ENCODE measurements around the gene HOXB7.
A peak's percentile ranks its signal among the peaks of the same experiment; 100 is the strongest.

The HOXB7 gene

DNA sequence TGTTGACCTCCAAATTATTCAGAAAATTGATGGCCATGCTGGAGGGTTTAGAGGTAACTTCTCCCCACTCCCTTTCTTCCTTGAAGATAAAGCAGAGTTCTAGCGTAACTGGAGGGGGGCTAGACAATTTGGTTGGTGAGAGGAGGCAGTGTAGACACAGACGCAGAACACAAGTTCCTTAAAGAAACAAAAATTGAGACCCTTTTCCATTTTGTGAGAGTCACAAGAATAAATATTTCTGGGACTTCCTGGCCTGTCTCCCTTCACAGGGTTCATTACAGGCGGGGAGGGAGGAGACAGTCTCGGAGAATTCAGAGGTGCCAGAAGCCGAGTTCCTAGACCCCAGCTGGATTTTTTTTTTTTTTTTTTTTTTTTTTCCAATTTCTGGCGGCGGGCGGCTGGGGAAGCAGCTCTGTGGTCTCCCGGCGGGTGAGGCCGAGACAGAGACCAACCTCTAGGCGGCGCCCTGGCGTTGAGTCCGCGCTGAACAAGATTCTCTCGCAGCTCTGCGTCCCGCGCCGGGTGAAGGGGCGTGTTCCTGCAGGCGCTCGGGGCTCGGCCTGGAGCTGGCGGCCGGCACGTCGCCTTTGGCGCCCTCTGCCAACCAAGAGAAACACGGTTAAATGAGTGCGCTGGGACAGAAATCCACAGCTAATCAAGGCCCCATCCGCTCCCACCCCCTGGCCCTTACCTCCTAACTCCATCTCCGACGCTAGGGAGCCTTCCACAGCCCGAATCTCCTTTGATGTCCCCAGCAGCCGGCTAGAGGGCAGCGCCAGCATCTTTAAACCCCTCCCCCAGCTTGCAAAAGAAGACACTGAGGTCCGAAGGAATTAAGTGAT, 25.6 kb upstream of the HOXB7 start:
- peak; percentile 93 for DNase-seq (ENCODE audit: low spot score)

DNA sequence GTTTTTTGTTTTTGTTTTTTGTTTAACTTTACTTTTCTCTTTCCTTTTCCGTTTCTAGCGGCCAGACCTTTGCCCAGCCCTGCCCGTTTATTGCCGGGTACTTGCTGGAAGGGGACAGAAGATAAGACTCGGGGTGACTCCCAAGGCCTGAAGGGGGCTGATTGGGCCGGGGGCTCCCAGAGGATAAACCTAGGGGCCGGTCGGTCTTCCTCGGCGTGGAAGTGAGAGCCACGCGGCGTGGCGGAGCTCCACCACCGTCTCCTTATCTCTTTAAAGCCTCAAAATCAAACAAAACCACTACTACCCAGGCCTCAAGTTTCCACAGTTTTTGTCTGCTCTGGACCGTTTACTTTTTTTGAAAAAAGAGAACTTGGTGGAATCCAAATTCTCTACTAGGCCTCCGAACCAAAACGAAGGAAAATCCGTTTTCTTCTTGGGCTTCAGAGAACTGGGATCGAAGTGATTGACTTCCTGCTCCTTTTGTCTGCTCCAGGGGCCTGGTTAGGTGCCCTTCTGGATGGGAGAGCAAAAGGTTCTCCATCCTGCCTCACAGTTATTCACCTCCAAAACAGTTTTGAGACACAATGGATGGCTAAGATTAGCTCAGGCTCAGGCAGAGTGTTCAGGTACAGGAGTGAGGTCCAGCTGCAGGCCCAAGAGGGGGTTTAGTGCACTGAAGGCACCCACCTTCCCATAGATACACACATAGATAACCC, 23.8 kb upstream of the HOXB7 start:
- DNase-seq (ENCODE audit: low spot score) = no peak

DNA sequence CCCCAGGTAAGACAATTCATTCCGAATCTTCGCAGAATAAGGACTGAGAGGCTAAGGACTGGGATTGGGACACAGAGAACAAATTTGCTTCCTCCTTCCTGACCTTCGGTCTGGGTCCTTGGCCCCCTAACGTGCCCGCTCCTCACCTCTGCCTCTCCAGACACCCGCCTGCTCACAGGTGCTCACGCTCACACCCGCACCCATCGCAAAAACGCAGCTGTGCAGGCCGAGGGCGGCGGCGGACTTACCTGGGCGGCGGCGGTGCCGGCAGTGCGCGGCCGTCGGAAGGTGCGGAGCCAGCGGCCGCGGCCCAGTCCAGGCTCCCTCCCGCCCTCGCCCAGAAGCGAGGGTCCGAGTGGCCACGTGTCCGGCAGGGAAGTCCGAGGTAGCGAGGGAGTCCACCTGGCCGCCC, 22.5 kb upstream of the HOXB7 start:
- no peak for DNase-seq (ENCODE audit: low spot score)

DNA sequence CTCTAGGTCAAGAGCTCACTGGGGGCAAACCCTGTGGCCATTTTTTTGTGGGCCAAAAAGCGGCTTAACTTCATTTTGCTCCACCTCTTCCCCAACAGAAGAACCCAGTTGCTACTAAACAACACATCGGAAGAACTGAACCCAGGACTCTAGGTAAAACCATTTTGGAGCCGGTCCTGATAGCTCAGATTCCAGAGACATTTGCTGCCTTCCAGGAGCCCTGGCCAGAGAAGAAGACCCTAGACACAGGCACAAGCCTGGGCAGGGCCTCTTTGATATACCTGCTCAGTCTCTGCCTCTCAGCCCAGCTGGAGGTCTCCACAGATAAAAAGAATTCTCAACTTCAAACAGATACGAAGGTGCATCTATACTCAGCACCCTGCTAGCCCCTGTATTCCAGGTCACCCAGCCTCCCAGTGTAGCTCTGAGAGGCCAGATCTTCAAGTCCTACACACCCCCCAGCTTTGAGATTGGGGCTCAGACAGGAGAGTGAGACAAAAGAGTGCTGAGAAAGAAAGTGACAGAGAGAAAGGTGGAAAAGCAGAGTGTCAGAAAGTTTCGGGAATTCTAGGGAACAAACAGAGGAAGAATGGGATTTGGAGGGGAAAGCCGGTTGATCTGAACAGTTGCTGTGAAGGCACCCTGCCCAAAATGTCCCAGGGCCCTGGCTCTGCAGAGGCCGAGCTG, 21.9 kb upstream of the HOXB7 start:
- DNase-seq (ENCODE audit: low spot score) = no peak

DNA sequence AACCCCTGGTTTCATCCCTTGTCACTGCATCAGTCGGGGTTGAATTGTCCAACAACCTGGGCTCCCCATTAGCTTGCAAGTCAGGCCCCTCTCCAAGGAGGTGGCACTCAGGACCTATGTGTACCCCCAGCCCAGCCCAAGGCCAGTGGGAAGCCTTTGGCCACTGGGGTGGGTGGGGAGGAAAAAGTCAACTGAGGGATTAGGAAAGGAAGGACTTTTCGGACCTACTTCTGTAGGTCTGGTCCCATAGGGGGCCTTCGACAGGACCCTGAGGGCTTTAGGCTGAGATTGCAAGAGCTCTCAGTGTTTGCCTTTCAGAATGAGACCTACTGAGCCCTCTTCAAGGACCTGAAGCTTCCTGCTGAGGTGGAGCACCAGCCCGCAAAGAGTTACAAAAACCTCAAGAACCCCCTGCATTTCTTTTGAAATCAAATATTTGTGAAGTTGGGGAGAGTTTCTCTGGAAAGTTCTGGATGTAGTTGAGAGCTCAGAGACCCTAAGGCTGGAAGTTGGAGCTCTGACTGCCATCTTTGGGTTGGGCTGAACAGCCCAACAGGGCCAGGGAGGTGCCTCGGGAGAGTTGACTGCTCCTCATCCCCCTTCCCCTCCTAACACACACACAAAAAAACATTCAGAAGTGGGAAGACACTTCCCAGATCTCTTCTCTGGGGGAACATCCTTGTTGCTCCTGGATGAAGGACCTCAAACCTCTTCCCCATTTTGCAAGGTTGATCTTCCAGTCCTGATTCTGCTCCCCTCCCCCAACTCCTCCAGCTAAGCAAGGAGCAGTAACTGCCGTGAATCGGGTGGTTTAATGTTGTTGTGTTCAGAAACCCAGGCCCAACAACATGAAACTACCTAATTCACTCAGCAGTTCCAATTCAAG, 21.1 kb upstream of the HOXB7 start:
- DNase-seq (ENCODE audit: low spot score) = no peak

DNA sequence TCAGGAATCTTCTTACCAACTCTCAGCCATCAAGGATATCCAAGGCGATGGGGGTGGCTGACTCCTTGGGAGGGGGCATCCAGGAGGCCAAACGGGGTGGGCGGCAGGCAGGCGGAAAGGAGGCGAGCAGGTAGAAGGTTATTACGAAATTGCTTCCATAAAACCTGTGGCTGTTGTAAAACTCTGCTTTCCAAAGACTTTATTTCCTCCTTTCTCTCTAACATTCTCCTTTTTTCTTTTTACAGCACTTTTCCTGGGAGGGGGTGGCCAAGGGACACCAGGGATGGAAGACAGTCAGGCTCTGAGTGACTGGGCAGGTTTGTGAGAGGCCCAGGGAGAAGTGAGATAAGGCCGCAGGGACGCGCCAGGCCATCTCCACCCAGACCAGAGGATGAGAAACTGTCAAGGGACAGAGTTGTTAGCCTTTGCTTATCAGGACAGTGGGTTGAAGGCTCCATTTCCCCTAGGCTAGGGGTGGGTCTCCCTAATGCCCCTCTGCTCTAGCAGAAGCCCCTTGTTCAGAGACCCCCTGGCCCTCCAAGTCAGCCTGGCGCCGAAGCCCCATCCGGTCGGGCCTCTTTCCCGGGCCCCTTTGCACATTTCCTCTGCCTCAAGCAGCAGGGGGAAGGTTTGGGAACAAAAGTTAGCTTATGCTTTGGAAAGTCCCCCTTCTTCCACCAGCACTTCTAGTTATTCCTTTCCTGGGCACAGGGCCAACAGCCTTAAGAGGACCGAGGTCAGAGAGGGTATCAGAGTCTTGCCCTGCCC, 20.3 kb upstream of the HOXB7 start:
- DNase-seq (ENCODE audit: low spot score) = no peak

DNA sequence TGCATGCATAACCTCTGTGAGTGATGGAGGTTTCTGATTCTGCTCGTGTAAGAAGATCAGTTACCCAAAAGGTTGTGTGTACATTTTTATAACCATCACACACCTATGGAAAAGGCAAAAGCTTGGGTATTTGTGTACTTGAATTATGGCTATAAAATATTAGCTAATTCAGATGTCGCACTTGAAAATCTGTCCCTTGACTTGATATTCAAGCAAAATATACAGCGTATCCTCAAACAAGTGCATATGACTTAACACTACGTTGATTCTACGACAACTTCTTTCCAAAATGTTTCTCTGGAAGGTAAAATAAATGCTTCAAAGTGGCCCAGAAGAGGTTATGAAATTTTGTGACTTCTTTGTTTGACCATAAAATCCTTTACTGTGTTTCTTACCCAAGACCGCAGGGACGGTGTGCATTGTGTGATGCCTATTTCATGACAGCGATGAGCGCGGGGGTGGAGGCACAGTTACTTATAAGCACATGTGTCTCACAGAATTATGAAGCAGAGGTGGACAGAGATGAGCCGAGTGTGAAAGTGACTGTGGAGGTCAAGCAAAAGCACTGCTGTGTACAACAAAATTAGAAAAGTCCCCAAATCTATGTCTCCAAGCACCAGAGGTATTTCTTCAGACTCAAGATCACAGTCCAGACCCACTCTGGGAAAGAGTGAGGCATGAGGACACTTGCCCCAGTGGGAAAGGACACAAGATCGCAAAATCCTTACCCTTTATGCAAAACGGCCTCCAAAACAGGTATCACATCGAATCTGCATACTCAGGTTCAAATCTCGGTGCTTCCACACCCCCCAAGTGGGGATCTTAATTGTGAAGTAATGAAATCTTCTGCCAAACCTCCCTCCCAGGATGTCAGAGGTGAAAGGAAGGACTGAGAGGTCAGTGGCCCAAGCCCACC, 19.4 kb upstream of the HOXB7 start:
- DNase-seq (ENCODE audit: low spot score) = no peak

DNA sequence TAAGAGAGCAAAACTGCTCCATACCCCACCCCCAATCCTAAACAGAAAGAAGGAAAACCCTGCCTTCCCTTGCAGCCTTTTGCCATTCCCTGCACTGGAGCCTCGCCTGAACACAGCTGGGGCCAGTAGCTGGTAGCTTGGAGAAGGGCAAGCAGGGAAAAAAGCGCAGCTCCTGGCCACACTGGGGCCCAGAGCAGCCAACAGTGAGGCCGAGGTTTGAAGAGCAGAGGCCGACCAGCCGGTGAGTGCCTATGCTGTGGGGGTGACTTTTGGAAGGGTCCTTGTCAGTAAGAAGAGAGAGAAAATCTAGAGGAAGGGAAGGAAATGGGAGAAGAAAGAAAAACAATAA, 18.6 kb upstream of the HOXB7 start:
- DNase-seq (ENCODE audit: low spot score) = no peak

DNA sequence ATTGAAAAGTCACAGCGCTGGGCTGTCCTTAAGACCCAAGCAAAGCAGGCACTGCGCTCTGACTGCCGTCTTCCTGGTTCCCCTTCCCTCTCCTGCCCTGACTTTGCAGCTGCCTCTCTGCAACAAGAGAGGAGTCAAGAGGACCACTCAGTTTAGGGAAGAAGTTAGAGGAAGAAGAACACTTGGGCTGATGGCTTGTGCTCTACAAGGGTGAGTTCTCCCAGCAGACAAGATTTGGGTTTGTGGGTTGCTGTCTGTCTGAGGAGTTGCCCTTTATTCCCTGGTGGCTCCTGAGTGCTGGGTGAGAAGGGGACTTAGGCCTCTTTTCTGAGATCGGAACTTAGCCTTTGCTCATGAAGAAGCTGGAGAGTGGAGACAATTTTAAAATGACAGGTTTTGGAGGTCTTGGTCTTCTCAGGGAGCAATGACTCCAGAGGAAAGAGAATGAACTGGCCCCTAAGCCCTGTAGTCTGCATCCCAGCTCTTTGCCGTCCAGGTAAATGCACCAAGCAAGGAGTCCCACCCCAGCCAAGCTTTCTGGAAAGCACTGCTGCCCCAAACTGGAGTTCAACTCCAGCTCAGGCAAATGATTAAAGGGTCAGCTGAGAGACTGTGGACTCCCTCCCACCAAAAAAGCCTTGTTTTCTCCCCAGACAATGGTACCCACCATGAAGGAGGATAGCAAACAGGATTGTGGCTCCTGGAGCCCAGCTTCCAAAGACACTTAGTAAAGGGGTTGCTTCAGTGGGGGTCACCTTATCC, 18.0 kb upstream of the HOXB7 start:
- DNase-seq (ENCODE audit: low spot score) = no peak

DNA sequence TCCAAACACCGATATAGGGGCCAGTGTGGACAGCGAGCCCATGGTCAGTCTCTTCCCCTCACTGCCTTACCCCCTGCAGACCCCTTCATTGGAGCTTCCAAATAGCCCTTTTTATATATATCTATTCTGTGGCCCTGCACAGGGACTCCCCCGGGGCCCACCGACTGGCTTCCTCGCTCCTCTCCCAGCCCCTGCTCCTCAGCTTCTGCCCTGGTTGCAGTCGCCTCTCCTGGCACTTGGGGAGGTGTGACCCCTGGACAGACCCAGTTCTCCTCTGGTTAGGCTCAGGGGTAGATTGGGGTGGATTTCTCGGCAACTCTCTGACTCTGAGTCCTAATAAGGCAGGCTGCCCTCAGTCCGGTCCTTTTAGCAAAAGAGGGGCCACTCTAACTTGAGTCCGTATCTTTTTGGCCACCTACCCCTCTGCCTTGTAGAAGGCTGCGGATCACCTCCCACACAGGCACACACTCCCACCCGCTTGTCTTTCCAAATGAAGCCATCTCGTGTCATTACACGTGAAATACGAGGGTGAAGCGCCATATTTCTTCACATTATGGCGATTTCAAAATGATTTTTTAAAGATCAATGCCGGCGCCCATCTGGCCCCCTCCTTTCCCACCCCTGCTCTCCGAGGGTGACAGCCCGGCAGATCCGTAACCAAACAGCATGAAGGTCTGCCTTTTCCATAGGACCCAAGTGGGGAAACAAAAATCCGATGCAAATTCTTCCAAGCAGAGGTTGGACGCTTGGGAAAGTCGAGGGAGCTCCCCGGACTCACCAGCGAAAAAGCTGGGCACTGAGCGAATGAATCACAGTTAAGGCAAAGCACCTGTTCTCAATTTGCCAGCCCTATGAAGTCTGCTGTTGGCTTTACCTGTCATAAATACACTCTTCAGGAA, 17.1 kb upstream of the HOXB7 start:
- no peak for DNase-seq (ENCODE audit: low spot score)

DNA sequence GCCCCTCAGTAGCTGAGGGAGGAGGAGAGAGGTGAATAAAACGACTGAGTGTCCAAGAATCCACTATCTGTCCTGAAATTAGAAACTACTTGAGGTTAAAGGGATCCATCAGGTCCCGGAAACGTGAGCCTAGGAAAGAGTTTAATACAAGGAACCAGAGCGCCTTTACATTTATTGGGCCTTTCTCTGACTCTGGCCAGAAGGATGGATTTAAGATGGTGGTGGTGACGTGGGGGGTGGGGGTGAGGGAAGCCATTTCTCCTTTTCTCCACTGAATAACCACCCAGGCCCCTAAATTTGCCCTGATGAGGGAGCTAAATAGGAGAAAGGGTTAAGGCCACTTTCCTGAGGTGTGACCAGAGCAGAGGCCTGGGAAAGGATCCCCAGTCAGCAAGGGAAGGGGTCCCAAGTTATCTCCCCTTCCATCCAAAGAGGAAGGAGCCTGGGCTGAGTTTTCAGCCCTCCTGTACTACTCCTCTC, 16.3 kb upstream of the HOXB7 start:
- DNase-seq (ENCODE audit: low spot score) = no peak

DNA sequence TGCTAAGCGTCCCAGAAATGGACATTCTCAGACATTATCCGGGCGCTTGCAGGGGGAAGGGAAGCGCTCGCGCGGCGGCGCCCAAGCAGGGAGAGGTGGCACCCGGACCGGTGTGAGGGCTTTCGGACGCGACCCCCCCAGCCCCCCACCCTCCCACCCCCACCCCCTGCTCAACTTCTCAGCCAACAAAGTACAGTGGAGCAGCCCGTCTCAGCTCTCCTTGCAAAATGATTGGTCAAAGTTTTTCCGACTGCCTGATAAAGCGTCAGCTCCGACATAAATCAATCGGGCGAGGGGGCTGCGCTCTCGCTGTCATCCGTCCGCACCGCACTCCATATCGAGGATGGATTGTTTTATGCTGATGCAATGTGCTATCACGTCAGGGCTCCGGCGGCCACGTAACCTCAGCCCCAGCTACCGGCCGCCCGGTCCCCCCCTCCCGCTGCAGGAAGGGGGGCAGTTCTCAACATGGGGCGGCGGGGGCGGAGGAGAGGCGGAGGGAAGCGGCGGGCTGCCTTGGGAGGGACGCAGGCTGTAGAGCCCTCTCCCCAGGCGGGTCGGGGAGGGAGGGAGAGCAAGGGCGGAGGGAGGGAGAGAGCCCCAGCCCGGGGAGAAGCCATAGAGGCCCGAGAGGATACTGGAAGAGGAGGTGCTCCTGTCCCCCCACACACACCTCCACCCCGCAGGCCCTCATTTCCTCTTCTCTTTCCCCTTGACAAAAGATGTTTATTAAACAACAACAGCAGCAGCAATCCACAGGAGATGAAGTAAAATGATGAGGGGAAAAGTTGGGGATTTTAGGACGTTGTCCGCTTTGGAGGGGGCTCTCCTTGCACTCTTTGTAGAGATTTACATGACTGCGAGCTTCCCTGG, 15.7 kb upstream of the HOXB7 start, which contains the start of gene HOXB9:
Gene HOXB9, minus strand, starts transcription at position 114 of the 873 bp plus-strand sequence. Its CDS starts 89 bp downstream, at position 25.
- DNase-seq (ENCODE audit: low spot score) = no peak

DNA sequence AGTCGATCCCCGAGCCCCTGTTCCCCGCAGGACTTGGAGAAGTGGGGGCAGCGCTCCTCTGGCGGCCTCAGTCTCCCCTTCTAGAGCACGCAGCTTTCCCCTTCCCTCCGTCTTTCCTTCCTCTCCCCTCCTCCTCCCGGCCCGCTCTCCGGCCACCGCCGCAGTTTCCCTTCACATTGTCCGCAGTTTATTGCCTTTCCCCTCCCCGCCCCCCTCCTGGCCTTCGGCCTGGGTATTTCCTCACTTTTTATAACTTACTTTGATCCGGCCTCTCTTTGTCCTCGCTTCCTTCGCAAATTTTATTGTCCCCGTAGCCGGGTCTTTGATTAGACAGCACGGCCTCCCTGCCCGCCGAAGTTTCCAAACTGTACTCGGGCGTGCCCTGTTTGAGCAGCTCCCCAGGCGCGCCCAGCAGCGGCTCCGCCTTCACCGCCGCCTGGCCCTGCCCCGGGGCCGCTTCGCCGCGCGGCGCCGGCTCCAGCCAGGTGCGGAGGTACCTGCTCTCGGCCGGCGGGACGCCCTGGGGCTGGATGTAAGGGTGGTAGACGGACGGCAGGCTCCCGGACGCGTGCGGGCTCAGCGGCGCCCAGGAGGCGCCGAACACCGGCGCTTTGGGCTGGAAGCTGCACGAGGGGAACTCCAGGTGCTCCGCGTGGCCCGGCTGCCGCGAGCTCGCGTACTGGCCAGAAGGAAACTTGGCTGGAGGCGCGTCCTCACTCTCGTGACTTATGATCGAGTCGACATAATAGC, 14.9 kb upstream of the HOXB7 start:
- DNase-seq (ENCODE audit: low spot score) = no peak

DNA sequence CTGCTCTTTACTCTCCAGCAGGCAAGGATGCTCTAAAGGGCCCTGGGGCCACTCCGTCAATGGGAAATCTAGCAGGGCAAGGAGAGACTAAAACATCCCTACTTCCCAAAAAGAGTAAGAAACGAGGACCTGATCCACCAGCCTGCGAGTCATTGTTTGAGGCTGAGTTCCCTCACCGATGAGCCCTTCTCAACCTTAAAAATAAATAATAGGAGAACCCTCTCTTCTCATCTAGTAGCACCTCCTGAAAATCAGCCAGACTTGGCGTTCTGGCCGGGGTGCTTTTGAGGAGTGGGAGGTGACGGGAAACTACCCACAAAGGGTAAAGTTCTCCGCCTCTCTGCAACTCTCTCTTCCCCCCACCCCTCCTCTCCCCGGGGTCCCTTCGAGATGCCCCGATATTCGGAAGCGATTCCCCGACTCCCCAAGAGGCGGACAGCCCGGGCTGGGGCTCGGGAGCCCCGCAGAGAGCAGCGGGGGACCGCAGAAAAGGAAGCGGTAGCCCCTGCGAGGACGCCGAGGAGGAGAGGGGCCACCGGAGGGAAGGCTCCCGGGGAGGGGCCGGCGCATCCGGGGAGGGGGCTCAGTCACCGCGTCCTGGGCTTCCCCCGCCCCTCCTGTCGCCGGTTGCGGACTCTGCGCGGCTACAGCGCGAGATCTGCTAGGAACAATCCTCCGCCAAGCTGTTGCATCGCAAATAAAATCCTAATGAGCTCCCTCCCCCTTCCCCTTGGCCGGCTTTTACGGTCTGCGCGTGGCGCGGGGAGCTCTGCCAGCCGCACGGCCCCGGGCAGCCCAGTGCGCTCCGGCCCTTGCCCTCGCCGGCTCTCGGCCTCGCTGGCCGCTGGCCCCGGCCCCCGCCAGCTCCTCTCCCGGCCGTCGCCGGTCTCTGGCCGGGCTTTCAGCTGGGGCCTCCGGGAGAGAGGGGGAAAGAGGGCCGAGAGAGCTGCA, 14.0 kb upstream of the HOXB7 start:
- no peak for DNase-seq (ENCODE audit: low spot score)

DNA sequence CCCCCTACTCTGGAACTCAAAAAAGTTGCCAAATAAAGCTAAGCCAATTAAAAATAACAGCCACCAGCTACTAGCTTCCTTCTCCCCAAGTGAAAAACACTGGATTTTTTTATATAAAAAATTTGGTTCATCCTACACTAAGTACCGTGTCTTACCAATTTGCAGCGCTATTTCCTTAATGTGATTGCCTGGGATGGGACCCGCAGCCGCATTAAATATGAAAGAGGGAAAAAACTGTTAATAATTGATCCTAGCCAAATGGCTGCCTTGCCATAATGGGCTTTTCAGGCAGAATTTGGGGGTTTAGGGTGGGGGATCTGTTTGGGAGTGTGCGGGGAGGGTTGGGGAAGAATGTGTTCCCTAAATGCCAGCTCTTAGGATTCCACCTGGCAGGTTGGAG, 13.3 kb upstream of the HOXB7 start:
- DNase-seq (ENCODE audit: low spot score) = no peak
